HG03432 (cell line): ENCODE data around the gene RSPH4A.
"Not testable (repeated sequence)": the region's sequence is repeated elsewhere in the genome, so short reads cannot be mapped to it uniquely, and the experiment has no call there.

Source experiments
- ATAC-seq: cut with Tn5 transposase; IDR thresholded peaks from one replicate; pipeline ENCODE4 v1.9.1; 2021; ENCODE audit warnings: mild to moderate bottlenecking, moderate library complexity; ENCODE audit not compliant: unreplicated experiment

Gene RSPH4A

DNA sequence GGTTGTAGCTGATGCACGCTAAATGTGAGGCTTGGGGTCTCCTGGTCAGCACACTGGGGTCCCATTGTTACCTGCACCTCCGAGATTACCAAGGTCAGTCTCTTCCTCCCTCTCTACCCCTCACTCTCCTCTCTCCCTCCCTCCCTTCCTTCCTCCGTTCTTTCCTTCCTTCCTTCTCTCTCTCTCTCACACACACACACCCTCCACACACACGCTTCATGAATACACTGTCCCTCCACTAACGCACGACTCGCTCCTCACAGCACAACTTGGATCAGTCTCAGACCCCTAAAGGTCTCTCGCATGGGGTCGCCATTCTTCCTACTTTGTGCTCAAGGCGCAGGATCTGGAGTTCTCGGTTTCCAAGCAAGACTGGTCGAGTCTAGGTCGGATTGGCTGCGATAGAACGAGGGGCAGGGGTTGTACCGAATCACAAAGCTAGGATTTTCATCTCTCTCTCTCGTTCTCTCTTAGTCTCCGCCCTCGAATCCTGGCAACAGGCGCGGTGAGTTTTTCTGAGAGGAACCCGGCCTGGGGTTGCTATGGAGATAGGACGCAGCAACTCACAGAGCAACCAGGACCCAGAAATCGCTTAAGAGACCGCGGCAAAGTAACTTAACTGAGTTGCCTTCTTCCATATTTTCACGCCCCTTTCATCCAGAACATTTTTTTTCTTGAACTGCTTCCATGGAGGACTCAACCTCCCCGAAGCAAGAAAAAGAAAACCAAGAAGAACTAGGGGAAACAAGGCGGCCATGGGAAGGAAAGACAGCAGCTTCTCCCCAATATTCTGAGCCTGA lies at the start of gene RSPH4A:
RSPH4A (plus strand) TSS at position 543 of the 800 bp plus-strand sequence; CDS start at position 688, 145 bp downstream.
- ATAC-seq, result peak; percentile 99

DNA sequence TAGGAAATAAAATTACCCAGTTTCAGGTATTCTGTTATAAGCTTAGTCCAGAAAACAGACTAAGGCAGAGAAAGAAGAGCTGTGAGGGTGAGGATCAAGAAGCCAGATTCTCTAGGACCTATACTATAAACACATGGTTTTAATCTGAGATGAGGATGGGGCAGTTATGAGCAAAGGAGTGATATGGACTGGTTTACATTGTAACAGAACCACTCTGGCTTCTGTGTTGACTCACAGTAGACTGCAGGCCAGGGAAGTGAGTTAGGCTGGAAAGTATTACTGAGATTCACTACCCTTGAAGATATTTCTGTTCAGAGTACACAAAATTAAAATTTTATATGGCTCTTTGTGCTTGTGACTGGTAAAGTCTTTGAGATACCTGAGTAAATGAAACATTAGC lies 48.2 kb upstream of the RSPH4A start:
- no peak for ATAC-seq

DNA sequence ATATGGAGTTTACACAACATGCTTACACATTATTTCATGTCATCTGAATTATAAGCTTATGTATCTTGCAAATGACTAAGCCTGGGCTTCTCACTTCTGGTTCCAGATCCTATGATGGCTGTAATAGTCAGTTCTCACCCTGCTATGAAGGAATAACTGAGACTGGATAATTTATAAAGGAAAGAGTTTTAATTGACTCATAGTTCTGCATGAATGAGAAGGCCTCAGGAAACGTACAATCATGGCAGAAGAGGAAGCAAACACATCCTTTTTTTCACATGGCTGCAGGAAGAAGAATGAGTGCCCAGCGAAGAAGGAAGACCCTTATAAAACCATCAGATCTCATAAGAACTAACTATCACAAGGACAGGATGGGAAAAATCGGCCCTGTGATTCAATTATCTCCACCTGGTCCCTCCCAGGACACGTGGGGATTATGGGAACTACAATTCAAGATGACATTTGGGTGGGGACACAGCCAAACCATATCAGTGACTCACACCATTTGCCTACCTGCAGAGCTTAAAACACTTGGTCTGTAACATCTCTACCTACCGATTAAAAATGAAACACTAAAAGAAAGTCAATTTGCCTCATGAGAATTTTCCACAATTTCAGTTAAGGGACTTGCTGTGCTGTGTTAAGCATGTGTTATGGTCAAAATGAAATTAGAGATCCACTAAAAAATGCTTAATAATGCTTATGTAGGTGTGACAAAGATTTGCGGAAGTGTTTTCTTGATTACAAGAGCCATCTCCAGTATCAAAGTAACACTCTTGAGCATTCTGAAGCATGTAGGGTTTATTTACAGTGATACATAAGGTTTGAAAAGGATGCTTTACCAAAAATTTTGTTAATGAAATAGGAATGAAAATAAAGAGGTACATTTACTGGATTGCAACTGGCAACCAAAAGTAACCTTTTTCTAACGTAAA lies 47.2 kb upstream of the RSPH4A start:
- no peak for ATAC-seq

DNA sequence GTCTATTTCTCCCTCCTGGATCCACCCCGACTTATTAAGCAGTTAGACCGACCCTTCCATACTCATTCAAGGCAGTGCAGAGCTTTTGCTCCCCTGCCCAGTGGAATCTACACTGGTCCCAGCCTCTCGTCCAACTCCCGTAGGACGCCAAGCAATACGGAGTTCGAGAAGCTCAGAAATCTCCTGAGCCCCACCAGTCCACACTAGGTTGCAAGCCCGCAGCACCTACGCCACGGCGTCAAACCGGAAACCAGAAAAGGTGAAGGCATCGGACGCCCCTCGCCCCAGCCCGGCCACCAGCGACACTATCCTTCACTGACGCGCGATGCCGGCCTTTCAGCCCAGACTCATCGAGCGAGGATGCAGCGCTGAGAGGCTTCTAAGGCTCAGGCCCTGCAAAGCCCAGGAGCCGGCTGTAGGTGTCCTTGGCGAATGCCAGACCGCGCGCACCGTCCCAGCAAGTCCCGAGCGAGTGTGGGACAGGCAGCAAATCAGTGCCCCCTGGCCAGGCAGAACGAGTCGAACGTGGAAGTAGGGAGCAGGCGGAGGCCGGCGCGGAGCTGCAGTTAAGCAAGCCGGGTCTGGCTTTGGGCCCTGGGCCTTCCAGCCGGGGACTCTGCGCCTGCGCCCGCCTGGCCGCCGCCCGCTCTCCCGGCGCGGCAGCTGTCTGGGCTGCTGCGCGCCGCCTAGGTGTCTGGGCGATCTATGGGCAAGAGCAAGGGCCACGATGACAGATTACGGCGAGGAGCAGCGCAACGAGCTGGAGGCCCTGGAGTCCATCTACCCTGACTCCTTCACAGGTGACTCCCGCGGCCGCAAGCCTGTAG lies 45.2 kb upstream of the RSPH4A start, which contains the start of gene RWDD1:
RWDD1 (plus strand) TSS at position 649 of the 827 bp plus-strand sequence; CDS start at position 728, 79 bp downstream.
- peak; percentile 96 for ATAC-seq

DNA sequence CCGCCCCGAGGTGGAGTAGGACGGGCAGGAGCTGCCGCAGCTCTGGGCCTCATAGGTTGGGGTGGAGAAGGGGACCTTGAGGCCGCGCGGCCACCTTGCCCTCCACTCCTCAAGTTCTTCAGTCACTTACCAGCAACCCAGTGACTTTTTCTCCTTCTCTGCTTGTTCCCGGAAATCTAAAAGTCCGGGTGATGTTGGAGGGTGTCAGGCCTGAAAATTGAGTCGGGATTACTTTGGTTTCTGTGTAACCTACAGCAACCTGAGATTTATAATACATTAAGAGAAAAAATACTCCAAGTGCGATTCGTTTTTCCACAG lies 44.6 kb upstream of the RSPH4A start:
- no peak for ATAC-seq

DNA sequence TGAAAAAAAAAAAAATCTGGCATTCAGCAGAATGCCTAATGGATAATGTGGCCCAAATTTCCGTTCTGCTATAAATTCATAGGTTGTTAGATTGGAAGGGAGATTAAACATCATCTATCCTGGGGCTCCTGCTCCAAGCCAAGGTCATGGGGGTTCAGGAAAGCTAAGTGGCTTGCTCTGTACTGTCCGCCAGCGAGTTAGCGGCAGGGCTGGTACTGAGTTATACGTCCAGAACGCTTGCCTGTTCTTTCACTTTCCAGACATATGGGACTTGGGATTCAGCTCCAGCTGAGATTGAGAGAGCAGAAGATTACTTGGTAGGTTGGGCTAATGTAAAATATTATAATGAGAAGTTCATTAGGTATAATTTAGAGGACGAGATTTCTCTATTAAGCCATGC lies 44.1 kb upstream of the RSPH4A start:
- ATAC-seq, result no peak

DNA sequence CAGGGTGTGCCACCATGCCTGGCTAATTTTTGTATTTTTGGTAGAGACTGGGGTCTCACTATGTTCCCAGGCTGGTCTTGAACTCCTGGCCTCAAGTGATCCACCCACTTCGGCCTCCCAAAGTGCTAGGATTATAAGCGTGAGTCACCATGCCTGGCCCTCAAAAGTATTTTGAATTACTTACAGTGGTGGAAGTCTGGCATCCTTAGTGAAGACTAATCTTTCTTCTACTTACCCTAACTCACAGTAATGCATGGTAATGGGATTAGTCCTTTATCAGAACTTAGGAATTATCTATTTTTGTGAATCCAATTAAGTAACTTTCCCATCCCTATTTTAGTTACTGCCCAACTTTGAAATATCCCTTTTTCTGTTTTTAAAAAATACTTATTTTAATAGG lies 41.1 kb upstream of the RSPH4A start:
- ATAC-seq, result no peak

DNA sequence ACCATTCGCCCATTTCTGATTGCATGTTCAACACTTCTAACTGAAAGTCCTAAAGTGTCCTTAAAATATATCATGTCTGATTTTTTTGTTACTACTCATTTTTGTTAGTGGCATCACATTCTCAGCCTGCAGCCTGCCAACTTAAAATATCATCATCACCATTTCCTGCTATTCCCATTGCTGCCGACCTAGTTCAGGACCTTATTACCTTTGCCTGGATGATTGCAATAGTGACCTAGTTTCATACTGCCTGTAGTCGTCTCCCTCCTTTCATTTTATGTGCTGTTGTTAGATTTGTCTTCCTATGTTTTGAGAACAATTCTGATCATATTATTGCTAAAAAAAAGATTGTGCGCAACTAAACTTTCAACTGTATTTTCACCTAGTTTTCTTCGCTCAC lies 38.8 kb upstream of the RSPH4A start:
- ATAC-seq, result no peak

DNA sequence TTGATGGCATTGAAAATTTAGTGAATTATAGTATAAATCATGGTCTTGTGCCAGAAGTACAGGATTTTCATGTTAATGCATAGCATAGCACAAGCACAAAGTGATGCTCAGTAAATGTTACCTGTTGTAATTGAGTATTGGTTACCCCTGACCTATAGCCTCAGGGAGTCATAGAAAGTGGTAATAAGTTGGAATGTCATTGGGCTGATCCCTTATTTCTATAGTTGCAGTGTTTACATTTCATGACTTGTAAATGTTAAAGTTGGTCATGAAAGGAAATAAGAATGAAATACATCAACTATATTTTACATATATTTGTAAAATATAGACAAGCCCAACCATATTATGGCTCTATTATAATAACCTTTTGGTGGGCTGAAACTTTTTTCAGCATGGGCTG lies 37.9 kb upstream of the RSPH4A start:
- no peak for ATAC-seq

DNA sequence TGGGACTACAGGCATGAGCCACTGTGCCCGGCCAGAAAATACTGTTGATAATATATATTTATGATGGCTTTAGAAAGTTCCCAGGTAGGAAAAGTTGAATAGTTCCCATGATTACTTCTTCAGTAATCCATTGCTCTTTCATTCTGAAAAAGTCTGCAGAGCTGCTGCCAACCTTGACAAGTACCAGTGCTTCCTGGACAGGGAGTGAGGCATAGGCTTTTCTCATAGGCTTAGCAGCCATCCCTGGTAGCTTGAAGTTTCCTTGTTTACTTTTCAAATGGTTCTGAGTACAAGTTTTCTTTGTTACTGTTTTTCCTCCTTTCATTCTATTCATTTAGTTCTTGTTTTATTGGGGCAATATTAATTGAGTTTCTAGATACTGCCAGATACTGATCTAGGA lies 37.1 kb upstream of the RSPH4A start:
- ATAC-seq, result no peak

DNA sequence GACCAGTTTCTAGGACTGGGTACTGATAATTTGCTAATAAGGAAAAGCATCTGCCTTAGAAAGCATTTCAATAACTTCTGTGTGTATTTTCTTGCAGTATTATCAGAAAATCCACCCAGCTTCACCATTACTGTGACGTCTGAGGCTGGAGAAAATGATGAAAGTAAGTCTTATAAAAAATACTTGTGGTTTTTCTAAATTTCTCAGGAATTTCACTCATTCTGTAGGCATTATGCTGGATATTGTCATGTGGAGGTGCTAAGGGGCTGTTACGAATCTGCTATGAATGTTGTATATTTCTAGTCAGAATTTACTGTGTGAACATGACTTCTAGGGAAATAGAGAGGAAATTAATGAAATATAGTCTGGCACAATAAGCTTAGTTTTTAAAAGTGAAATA lies 36.1 kb upstream of the RSPH4A start:
- ATAC-seq, result no peak

DNA sequence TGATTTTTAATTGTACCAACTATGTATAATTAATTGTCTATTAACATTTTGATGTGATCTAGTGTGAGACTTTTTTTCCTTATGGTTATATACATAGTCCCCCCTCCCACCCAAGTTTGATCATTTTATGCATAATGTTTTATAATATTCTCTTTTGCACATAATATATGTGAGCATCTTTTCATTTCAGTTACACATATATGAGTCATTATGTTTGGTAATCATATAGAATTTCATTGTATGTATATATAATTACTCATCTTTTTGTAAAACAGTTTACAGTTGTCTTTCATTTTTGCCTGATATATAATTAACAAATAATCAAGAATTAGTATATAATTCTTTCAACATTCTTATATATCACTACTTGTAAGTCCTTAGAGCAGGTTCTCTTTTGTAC lies 30.0 kb upstream of the RSPH4A start:
- ATAC-seq, result no peak

DNA sequence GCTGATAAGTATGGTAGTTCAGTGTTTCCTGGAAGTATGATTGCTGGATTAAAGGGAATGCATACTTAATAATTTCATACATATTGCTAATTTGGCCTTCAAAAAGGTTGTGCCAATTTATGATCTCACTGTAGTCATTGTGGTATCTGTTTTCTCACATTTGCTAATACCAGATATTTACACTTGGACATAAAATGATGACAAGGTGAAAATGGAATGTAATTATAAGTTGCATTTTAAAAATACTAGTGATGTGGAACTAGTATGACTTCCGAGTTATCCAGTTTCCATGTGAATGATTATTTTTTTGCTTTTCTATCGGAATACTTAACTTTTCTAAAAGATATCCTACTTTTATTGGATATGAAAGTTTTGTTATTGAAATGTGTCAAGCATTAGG lies 29.5 kb upstream of the RSPH4A start:
- ATAC-seq, result no peak

DNA sequence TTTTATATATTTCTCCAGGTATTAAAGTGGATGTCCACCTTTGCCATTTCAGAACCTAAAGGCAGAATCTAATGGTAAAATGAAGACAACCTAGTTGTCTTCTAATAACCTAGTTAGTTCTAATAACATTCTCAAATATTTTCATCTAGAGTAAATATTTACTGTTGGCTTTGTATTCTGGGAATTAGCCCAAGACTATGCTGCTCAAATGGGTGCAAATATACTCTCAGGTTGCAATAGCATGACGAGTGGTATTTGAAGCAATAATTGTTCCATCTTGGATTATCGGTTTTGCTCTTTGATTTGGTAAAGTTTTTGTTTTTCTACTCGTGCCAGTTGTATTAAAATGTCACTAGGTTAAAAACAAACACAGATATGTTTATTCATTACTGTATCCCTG lies 21.0 kb upstream of the RSPH4A start:
- ATAC-seq, result no peak

DNA sequence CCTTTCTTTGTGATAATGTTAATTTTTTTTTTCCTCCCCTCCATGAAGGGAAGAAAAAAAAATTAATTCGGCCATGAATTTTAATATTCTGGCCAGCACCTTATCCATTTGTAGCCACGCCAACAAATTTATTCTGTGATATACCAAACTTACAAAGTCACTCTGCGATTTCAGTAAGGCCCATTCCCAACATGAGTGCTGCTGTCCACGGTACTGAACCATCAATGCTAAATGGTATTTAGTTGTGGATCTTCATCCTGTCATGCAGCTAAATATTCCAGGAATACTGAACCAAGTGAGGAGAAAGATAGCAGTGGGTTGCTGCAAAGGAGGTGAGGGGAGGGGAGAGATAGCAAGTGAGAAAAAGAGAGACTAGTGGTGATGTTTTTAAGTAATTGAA lies 19.5 kb upstream of the RSPH4A start:
- ATAC-seq, result no peak

DNA sequence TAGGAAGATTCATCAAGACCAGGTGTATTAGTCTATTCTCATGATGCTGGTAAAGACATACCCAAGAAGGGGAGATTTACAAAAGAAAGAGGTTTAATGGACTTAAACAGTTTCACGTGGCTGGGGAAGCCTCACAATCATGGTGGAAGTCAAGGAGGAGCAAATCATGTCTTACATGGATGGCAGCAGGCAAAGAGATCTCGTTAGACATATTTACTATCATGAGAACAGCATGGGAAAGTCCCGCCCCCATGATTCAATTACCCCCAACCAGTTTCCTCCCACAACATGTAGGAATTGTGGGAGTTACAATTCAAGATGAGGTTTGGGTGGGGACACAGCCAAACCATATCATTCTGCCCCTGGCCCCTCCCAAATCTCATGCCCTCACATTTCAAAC lies 12.4 kb upstream of the RSPH4A start:
- not testable (repeated sequence) for ATAC-seq

DNA sequence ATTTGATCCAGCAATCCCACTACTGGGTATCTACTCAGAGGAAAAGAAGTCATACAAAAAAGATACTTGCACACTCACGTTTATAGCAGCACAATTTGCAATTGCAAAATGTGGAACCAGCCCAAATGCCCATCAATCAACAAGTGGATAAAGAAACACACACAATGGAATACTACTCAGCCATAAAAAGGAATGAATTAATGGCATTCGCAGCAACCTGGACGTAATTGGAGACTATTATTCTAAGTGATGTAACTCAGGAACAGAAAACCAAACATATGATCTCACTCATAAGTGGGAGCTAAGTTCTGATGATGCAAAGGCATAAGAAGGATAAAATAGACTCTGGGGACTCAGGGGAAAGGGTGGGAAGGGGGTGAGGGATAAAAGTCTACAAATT lies 11.4 kb upstream of the RSPH4A start:
- ATAC-seq, result not testable (repeated sequence)

DNA sequence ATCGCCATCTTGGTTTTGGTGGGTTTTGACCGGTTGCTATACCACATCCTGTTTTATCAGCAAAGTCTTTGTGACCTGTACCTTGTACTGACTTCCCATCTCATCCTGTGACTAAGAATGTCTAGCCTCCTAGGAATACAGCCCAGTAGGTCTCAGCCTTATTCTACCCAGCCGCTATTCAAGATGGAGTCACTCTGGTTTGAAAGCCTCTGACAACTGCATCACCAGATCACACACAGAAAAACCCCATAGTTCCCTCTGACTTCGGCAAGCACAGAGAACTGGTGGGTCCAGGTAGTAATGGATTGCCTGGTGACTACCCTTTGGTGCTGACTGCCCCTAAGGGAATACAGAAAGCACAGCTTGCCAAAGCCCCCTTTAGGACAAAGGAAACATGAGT lies 10.3 kb upstream of the RSPH4A start:
- no peak for ATAC-seq

DNA sequence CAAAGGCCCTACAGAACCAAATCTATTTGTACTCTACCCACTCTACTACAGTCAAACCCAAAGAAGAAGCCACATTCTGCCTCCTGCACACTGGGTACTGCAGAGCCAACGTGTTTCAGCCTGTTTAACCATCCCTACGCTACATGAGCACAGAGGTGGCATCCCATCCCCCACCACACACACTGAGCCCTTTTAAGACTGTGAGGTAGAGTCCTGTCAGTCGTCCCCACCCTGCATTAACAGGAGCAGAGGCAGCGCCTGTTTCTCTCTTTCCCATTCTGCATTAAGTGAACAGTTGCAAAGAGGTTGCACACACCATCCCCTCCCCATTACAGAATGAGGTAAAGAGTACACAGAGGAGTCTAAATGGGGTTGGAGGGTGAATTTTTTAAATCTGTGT lies 5.2 kb upstream of the RSPH4A start:
- ATAC-seq, result no peak

DNA sequence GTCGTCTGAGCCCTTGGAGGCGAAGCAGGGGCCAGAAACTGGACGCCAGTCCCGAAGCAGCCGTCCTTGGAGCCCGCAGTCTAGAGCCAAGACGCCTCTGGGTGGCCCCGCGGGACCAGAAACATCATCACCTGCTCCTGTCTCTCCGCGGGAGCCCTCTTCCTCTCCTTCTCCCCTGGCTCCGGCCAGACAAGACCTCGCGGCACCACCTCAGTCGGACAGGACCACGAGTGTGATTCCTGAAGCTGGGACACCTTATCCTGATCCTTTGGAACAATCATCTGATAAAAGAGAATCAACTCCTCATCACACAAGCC lies 416 bp downstream of the RSPH4A start:
- peak; percentile 39 for ATAC-seq

DNA sequence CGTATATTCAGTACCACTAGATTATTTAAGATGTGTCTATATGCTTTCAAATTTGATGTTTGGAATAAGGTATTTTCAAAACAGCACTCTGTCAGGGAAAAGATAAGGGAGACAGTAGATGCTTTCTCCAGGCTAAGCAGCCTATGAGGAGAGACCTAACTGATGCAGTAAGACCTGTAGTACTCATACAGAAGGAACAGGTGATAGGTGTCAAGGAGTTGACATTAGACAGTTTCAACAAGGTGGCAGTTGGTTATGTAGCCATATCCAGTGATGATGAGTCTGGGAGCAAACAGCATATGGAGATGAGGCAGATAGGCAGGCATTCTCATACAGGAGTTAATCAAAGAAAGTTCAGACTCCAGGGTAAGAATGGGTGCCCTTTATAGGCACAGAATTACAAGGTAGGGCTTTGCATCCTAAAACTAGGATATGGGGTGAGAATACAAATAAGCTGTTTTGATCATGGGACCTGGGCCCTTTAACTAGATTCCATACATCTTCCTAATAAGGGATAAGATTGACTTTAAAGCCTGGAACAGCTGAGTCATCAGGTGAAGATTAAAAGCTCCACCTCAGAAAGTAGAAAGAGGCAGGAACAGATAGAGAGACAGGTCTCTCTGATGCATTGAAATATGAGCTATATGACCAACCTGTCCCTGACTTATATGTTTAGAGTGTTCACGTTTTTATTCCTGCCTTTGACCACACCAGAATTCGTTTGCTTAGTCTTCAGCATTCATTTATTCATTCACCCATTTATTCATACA lies 7.9 kb downstream of the RSPH4A start:
- ATAC-seq, result no peak
